Activated CD8-positive, alpha-beta T cell treated with anti-CD3 and anti-CD28 coated beads for 36 hours (primary cell): Measurements from ENCODE around the gene TNIP2. TPM values are rescaled to one million over a fixed set of nuclear protein-coding genes. Genes with fewer than 3 reads are reported as not detected.

Experiments
- ATAC-seq: fragments of 200-7000 bp; cut with Tn5 transposase; one replicate; pipeline ENCODE4 v1.10.0; 2021; ENCODE audit warnings: mild to moderate bottlenecking, moderate library complexity
- CTCF ChIA-PET: fragments of 350-600 bp; sonication (Branson Sonifier 250); formaldehyde crosslinking; loops from one replicate; lab custom pipeline; 2021; ENCODE audit warnings: antibody characterized with exemption; lab: Charles Lee
- POLR2A ChIA-PET: fragments of 350-600 bp; sonication (Branson Sonifier 250); formaldehyde crosslinking; loops from one replicate; lab custom pipeline; 2021; ENCODE audit warnings: antibody characterized with exemption; lab: Charles Lee
- DNase-seq: peaks from one replicate; pipeline ENCODE4 v3.0.0-alpha.2; 2020
- H3K27ac Mint-ChIP-seq: one replicate; pipeline ENCODE4 v1.8.0; 2021; ENCODE audit warnings: mild to moderate bottlenecking, mixed read lengths
- H3K27me3 Mint-ChIP-seq: one replicate; pipeline ENCODE4 v1.8.0; 2021; ENCODE audit warnings: mixed read lengths
- H3K36me3 Mint-ChIP-seq: one replicate; pipeline ENCODE4 v1.8.0; 2021; ENCODE audit warnings: low read depth, mixed read lengths
- H3K4me1 Mint-ChIP-seq: one replicate; pipeline ENCODE4 v1.8.0; 2021; ENCODE audit warnings: low read depth, mixed read lengths
- H3K4me3 Mint-ChIP-seq: one replicate; pipeline ENCODE4 v1.8.0; 2021; ENCODE audit warnings: mild to moderate bottlenecking, moderate library complexity, mixed read lengths
- H3K9me3 Mint-ChIP-seq: one replicate; pipeline ENCODE4 v1.8.0; 2021; ENCODE audit warnings: mixed read lengths
- intact Hi-C: fragments of 100-400 bp; cut with micrococcal nuclease; formaldehyde crosslinking; loops from one replicate; pipeline ENCODE4 v1.10.0; 2022
- total RNA-seq, 2 experiments: library from RNA; stranded (reverse); gene quantifications; one replicate each; pipeline ENCODE4 v1.2.3, GENCODE V29; 2021
- TF ChIP-seq, protein P1 (sequence below): fragments of 200-600 bp; IDR thresholded peaks from one replicate; pipeline ENCODE4 v1.8.0; 2022; ENCODE audit warnings: antibody characterized with exemption, mild to moderate bottlenecking

Gene TNIP2
- total RNA-seq, 2 experiments from 2014 or later, result 46.1 to 48.1 TPM

DNA sequence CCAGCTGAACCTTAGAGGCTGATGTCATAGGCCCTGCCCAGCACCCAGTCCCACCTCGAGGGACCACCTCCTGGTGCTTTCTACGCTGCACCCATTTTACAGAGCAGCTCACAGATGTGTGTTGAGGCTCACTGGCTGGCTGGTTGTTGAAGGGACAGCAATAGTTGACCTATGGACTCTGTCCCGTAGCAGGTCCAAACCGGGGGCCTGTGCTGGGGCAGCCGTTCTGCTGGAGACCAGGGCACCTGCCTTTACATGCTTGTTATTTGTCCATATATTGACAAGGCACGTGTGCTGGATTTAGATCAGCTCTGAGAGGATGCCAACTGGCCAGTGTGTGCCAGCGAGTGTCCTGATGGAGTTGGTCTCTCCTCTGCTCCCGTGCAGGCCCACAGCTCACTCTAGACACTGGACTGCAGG, 58.1 kb downstream of the TNIP2 start:
- no peak overlapping the region for H3K4me3 Mint-ChIP-seq
- ChIA-PET CTCF (no interaction called here), POLR2A (no interaction called here)
- H3K27me3 Mint-ChIP-seq, result no peaks in the 10 kb centered on the region
- TF ChIP-seq, protein P1, sequence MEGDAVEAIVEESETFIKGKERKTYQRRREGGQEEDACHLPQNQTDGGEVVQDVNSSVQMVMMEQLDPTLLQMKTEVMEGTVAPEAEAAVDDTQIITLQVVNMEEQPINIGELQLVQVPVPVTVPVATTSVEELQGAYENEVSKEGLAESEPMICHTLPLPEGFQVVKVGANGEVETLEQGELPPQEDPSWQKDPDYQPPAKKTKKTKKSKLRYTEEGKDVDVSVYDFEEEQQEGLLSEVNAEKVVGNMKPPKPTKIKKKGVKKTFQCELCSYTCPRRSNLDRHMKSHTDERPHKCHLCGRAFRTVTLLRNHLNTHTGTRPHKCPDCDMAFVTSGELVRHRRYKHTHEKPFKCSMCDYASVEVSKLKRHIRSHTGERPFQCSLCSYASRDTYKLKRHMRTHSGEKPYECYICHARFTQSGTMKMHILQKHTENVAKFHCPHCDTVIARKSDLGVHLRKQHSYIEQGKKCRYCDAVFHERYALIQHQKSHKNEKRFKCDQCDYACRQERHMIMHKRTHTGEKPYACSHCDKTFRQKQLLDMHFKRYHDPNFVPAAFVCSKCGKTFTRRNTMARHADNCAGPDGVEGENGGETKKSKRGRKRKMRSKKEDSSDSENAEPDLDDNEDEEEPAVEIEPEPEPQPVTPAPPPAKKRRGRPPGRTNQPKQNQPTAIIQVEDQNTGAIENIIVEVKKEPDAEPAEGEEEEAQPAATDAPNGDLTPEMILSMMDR, result no peak
- peaks cover 8% of the 10 kb centered on the region for H3K4me1 Mint-ChIP-seq
- DNase-seq (no peak), ATAC-seq (no peak)
- peak overlapping the region; percentile 26 for H3K27ac Mint-ChIP-seq
- H3K9me3 Mint-ChIP-seq, result no peaks in the 10 kb centered on the region
- intact Hi-C loops, result no loop called here
- H3K36me3 Mint-ChIP-seq, result peaks cover 47% of the 10 kb centered on the region

DNA sequence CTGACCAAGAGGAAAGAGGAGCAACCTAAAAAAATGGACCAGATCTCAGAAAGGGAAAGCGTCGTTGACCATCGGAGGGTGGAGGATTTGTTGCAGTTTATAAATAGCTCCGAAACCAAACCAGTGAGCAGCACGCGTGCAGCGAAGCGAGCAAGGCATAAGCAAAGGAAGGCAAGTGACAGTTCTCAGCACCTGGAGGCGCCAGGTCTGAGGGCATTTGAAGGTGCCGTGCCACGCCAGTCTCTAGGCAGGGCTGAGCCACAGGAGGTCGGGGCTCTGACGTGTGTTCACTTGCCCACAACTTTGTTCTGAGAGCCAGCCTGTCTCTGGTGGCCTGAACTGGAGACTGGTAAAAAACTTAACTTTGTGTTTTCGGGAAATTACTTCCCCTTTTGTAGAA, 59.7 kb downstream of the TNIP2 start:
- Mint-ChIP-seq H3K27me3 (no peaks in the 10 kb centered on the region), H3K27ac (no peak overlapping the region), H3K4me1 (peaks cover 20% of the 10 kb centered on the region), H3K36me3 (peaks cover 46% of the 10 kb centered on the region), H3K9me3 (no peaks in the 10 kb centered on the region), H3K4me3 (no peak overlapping the region)
- CTCF ChIA-PET, result interaction anchor here (0.8 to 1.0 kb wide), 2 partner anchors 8 to 182 kb away, joined by 3 read pairs; no protein-coding TSS in a partner anchor
- intact Hi-C loops, result no loop called here
- DNase-seq, result no peak
- POLR2A ChIA-PET, result interaction anchor here (1.4 kb wide), 1 partner anchor 9 kb away, joined by 3 read pairs; no protein-coding TSS in a partner anchor
- TF ChIP-seq, protein P1, result no peak
- no peak for ATAC-seq

DNA sequence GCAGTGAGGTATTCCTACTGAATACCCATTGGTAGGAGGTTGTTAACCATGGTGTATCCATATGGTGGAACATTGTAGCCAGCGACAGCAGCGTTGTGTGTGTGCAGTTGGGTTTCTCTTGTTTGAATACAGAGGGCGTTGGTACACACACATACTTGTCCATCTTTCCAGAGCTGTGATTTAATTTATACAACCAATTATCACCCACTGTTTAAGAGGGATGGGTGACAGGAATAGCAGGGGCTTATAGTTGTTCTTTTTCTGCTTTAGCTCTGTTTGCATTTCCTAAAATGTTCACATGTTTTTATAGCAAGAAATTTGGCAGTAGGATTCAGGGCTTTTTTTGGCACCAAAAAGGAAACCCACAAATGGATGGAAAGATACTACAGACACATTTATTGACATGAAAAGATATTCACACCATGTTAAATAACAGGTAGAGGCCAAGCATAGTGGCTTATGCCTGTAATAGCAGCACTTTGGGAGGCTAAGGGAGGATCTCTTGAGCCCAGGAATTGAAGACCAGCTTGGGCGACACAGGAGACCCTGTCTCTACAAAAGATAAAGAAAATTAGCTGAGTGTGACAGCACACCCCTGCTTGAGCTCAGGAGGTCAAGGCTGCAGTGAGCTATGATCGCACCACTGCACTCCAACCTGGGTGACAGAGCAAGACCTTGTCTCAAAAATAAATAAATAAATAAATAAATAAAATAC, 60.6 kb downstream of the TNIP2 start:
- Mint-ChIP-seq H3K27me3 (no peaks in the 10 kb centered on the region), H3K4me1 (peaks cover 30% of the 10 kb centered on the region), H3K9me3 (no peaks in the 10 kb centered on the region), H3K4me3 (no peak overlapping the region), H3K27ac (no peak overlapping the region), H3K36me3 (peaks cover 52% of the 10 kb centered on the region)
- ATAC-seq, result no peak
- POLR2A ChIA-PET, result interaction anchor here (1.4 to 1.5 kb wide), 2 partner anchors 8 to 60 kb away, joined by 3 read pairs; no protein-coding TSS in a partner anchor
- CTCF ChIA-PET, result interaction anchor here (0.6 to 1.2 kb wide), 3 partner anchors 9 to 457 kb away, joined by 3 to 4 read pairs (median 3); no protein-coding TSS in a partner anchor
- TF ChIP-seq, protein P1, result no peak
- no peak for DNase-seq
- intact Hi-C loops, result no loop called here

DNA sequence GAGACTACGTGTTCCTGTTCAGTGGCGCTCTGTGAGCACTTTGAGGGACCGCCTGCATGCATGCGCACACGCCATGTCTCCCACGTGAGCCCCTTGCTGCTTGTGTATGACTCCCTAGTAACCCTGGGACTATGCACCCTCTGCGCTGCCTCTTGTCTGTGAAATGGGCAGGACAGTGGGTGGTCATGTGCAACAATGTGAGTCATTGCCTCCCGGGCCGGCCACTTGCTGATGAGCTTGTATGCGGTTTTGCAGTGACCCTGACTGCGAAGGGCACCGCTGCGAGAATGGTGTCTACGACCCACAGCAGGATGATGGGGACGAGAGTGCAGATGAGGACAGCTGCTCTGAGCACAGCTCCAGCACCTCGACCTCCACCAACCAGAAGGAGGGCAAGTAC, 61.4 kb downstream of the TNIP2 start:
- ATAC-seq, result no peak
- peaks cover 38% of the 10 kb centered on the region for H3K4me1 Mint-ChIP-seq
- no peaks in the 10 kb centered on the region for H3K27me3 Mint-ChIP-seq
- TF ChIP-seq, protein P1, result no peak
- POLR2A ChIA-PET, result interaction anchor here (1.5 kb wide), 1 partner anchor 61 kb away, joined by 3 read pairs; no protein-coding TSS in a partner anchor
- intact Hi-C loops, result no loop called here
- no peak overlapping the region for H3K4me3 Mint-ChIP-seq
- no peaks in the 10 kb centered on the region for H3K9me3 Mint-ChIP-seq
- DNase-seq, result no peak
- no peak overlapping the region for H3K27ac Mint-ChIP-seq
- peaks cover 58% of the 10 kb centered on the region for H3K36me3 Mint-ChIP-seq
- CTCF ChIA-PET, result no interaction called here

DNA sequence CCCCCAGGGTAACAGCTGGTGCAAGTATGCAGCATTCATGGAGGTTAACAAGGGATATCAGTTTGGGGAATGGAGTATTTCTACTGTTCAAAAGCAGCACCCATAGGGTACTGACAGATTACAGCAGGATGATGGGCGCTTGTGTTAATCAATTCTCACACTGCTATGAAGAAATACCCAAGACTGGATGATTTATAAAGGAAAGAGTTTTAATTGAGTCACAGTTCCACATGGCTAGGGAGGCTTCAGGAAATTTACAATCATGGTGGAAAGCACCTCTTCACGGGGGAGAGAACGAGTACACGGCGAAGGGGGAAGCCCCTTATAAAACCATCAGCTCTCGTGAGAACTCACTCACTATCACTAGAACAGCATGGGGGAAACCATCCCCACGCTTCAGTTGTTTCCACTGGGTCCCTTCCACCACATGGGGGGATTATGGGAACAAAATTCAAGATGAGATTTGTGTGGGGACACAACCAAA, 64.1 kb downstream of the TNIP2 start:
- CTCF ChIA-PET, result interaction anchor here (1.0 to 1.8 kb wide), 3 partner anchors 9 to 472 kb away, joined by 3 to 4 read pairs (median 3); no protein-coding TSS in a partner anchor
- DNase-seq (peak; percentile 61), ATAC-seq (peak; percentile 76)
- Mint-ChIP-seq H3K4me3 (no peak overlapping the region), H3K9me3 (no peaks in the 10 kb centered on the region), H3K4me1 (peaks cover 33% of the 10 kb centered on the region), H3K27me3 (no peaks in the 10 kb centered on the region), H3K27ac (peak overlapping the region; percentile 89), H3K36me3 (peaks cover 60% of the 10 kb centered on the region)
- intact Hi-C loops, result no loop called here
- POLR2A ChIA-PET, result interaction anchor here (1.1 kb wide), 2 partner anchors 9 to 54 kb away, joined by 3 read pairs; no protein-coding TSS in a partner anchor
- TF ChIP-seq, protein P1, result no peak
